IPS-18a (cell line): ENCODE data around the gene MBOAT2.
A peak's percentile ranks its signal among the peaks of the same experiment; 100 is the strongest.

Experiments
- H3K27ac ChIP-seq: one replicate; pipeline ENCODE4 v1.5.1; 2013; ENCODE audit warnings: low read length
- H3K27me3 ChIP-seq: one replicate; pipeline ENCODE4 v1.6.1; 2013; ENCODE audit warnings: mild to moderate bottlenecking, low read length; ENCODE audit not compliant: control insufficient read depth, insufficient read depth
- H3K36me3 ChIP-seq: one replicate; pipeline ENCODE4 v1.6.1; 2013; ENCODE audit warnings: low read depth, low read length; ENCODE audit not compliant: control insufficient read depth
- H3K4me1 ChIP-seq: one replicate; pipeline ENCODE4 v1.6.1; 2013; ENCODE audit warnings: low read depth, low read length; ENCODE audit not compliant: control insufficient read depth
- H3K4me3 ChIP-seq: one replicate; pipeline ENCODE4 v1.5.1; 2013; ENCODE audit warnings: low read length
- H3K9ac ChIP-seq: one replicate; pipeline ENCODE4 v1.6.1; 2013; ENCODE audit warnings: mild to moderate bottlenecking, low read length, moderate library complexity
- H3K9me3 ChIP-seq: one replicate; pipeline ENCODE4 v1.6.1; 2013; ENCODE audit warnings: low read depth, low read length; ENCODE audit not compliant: control insufficient read depth

Gene MBOAT2

DNA sequence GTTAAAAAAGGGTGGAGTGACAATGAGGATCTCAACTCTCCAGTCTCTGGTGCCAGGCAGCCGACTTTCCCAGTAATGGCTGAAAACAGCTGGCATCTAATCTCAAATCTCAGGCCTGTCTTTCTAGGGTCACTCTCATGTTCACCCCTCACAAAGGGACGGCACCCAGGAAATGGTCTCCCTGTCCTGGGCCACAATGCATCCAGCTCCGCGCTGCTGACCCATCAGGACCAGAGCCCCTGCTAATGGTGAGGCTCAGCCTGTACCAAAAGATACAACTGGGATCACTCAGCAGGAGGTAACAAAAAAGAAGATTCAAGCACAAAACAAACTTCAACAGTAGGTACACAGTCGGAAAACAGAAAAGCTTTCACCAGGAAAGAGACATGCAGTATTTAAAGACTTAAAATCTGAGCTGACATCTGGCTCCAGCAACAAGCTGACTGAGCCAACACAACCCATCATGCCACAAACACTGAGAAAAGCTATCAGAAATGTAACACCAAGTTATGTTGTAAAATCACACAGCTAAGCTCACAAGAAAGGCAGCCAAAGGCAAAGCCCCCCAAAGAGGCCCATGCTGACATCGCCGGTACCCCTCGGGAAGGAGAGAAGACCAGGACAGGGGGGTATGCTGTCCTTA, 152.5 kb downstream of the MBOAT2 start:
- H3K36me3 ChIP-seq: no peaks in the 10 kb centered on the region
- H3K9me3 ChIP-seq: no peaks in the 10 kb centered on the region
- no peak overlapping the region for H3K9ac ChIP-seq
- no peaks in the 10 kb centered on the region for H3K27me3 ChIP-seq
- no peak overlapping the region for H3K27ac ChIP-seq
- H3K4me1 ChIP-seq: no peaks in the 10 kb centered on the region
- no peak overlapping the region for H3K4me3 ChIP-seq

DNA sequence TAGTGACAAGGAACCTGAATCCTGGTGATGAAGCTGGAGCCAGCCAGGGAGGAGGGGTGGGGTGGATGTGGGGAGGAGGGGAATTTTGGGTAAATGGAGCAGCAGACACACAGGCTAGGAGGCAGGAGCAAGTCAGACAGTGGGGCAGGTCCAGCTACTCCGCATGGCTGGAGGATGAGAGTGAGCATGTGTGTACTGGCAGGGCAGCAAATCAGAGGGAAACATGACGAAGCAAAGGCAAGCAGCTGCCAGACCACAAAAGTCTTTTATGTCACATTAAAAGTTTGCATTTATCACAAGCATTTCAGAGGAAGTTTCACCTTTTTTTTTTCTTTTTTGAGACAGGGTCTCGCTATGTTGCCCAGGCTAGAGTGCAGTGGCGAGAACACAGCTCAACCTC, 154.2 kb downstream of the MBOAT2 start:
- Histone ChIP-seq H3K27me3 (no peaks in the 10 kb centered on the region), H3K4me3 (no peak overlapping the region), H3K27ac (no peak overlapping the region), H3K36me3 (no peaks in the 10 kb centered on the region), H3K9ac (no peak overlapping the region), H3K9me3 (no peaks in the 10 kb centered on the region), H3K4me1 (no peaks in the 10 kb centered on the region)

DNA sequence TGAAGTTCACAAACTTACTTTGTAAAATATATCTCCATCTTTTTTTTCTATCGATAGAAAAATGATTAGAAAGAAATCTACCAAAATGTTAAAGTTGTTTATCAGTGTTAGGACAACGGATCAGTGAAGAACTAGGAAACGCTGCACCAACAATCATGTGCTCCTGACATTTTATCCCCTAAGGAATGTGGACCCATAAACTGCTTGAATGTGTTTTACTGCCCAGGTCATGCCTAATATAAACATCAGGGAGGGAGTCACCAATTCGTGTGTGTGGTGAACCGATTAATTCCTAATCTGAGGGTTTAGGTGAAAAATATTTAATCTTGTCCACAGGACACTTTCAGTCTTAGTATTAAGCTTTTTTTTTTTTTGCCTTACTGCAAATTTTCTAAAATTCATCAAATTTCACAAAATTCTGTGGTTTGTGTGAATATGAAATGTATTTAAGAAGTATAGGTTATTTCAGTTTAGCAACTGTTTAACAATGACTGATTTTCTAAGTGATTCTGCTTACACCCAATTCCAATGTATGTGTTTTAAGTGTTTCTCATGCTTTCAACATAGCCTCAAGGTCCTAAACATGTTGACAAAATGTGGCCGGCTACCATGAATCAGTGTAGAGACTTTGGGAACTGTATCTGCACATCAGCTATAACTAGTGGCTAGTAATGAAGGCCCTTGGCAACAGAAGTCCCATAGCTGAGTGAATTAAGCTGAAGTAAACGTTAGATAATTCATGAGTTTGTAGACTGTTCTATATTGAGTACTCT, 155.0 kb downstream of the MBOAT2 start:
- Histone ChIP-seq H3K4me3 (no peak overlapping the region), H3K4me1 (no peaks in the 10 kb centered on the region), H3K27me3 (no peaks in the 10 kb centered on the region), H3K27ac (no peak overlapping the region), H3K9ac (no peak overlapping the region), H3K36me3 (no peaks in the 10 kb centered on the region), H3K9me3 (no peaks in the 10 kb centered on the region)

DNA sequence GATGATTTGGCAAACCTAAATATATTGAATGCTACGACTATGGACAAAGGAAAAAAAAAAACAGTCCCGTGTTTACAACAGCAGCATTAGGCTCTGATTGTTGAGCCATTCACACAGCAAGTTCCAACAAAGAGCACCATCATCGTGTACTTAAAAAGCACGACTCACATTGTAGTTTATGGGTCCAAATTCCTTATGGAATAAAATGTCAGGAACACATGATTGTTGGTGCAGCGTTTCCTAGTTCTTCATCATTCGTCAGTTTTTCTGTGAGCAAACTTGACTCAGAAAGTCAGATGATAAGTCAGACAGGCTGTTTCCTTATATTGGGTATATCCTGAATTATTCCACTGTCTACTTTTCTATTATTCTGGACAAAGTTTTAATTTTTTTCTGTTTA, 156.1 kb downstream of the MBOAT2 start:
- Histone ChIP-seq H3K4me1 (no peaks in the 10 kb centered on the region), H3K36me3 (no peaks in the 10 kb centered on the region), H3K9ac (no peak overlapping the region), H3K4me3 (no peak overlapping the region), H3K27me3 (no peaks in the 10 kb centered on the region), H3K9me3 (no peaks in the 10 kb centered on the region), H3K27ac (no peak overlapping the region)

DNA sequence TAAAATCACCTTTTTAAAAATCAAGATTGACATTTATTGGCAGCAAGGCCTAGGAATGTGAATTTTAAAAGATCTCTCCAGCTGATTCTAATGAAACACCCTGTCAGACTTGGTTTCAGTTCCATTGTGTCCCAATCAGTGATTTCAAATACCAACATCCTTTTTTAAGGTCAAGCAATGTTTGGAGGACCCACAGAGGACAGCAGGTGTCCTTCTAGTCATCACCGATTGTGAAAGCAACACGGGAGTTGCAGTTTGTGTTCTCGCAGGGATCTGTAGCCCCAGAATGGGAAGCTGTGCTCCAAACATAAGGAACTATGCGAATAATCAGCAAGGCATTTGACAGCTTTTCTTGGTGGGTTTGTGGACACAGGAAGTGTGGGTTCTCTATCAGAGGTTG, 161.6 kb downstream of the MBOAT2 start:
- Histone ChIP-seq H3K9ac (no peak overlapping the region), H3K4me3 (no peak overlapping the region), H3K27ac (no peak overlapping the region), H3K9me3 (no peaks in the 10 kb centered on the region), H3K36me3 (no peaks in the 10 kb centered on the region), H3K27me3 (no peaks in the 10 kb centered on the region), H3K4me1 (no peaks in the 10 kb centered on the region)

DNA sequence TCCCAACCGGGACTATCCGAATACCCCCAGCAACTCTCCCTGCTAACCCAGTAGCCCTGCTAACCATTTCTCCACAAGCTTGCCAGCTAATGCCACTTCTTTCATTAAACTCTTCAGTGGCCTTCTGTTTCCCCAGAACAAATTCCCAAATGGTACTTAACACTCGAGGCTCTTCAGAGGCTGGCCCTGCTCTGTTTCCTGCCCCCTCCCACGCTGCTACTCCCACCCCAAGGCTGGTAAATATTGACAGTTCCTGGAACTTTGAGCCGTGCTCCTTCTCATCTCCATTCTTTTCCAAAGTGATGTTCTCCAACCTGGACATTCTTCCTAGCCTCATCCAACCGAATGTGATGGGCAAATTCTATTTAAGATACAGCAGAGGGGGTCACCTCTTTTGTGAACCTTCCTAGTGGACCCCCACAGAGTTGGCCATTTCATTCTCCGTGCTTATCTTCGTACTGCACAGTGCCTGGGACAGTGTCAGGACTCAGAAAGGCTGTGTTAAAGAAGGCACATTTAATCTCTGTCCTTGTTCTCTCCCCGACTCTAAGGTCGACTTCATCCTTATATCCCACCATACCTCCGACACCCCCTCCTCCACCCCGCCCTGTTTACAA, 162.9 kb downstream of the MBOAT2 start:
- Histone ChIP-seq H3K4me3 (no peak overlapping the region), H3K9ac (no peak overlapping the region), H3K27ac (no peak overlapping the region), H3K4me1 (no peaks in the 10 kb centered on the region), H3K9me3 (no peaks in the 10 kb centered on the region), H3K27me3 (no peaks in the 10 kb centered on the region), H3K36me3 (no peaks in the 10 kb centered on the region)

DNA sequence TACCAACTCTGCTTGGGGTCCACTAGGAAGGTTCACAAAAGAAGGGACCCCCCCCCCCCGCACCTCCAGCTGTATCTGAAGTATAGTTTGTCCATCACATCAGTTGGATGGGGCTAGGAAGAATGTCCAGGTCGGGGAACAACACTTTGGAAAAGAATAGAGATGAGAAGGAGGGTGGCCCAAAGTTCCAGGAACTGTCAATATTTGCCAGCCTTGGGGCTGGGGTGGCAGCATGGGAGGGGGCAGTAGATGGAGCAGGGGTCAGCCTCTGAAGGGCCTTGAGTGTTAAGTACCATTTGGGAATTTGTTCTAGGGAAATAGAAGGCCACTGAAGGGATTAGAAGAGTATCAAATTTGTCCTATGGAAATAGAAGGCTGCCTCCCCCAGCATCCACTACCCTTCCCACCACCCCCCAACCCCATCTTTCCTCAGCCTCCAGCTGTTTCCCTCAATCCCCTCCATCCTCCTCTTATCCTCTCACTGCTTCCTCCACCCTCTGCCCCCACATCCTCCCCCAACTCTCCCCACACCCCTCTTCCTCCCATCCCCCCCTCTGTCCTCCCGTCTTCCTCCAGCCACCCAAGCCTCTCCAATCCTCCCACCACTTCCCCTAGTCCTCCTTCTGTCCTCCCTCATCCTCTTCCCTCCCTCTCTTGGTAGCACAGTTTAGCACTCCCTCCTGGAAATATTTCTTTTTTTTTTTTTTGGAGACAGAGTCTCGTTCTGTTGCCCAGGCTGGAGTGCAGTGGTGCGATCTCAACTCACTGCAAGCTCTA, 164.1 kb downstream of the MBOAT2 start:
- no peaks in the 10 kb centered on the region for H3K4me1 ChIP-seq
- no peak overlapping the region for H3K4me3 ChIP-seq
- no peaks in the 10 kb centered on the region for H3K36me3 ChIP-seq
- no peaks in the 10 kb centered on the region for H3K9me3 ChIP-seq
- no peak overlapping the region for H3K9ac ChIP-seq
- H3K27ac ChIP-seq: no peak overlapping the region
- no peaks in the 10 kb centered on the region for H3K27me3 ChIP-seq

DNA sequence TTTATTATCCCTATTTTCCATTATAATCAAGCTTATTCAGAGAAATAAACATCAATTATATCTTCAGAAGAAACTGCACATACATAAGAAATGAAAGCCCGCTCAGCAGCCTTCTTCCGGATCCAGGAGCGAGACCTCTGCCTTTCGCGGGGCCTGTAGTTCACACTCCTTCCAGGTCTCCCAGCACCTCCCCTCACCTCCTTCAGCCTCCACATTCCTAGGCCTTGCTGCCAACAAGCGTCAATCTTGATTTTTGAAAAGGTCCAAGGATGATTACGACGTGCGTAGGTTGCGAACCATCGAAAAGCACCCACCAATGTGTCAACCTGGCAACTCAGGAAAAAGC, 165.7 kb downstream of the MBOAT2 start:
- no peaks in the 10 kb centered on the region for H3K27me3 ChIP-seq
- H3K4me3 ChIP-seq: peak overlapping the region; percentile 90
- no peak overlapping the region for H3K9ac ChIP-seq
- no peaks in the 10 kb centered on the region for H3K36me3 ChIP-seq
- no peaks in the 10 kb centered on the region for H3K4me1 ChIP-seq
- no peaks in the 10 kb centered on the region for H3K9me3 ChIP-seq
- no peak overlapping the region for H3K27ac ChIP-seq

DNA sequence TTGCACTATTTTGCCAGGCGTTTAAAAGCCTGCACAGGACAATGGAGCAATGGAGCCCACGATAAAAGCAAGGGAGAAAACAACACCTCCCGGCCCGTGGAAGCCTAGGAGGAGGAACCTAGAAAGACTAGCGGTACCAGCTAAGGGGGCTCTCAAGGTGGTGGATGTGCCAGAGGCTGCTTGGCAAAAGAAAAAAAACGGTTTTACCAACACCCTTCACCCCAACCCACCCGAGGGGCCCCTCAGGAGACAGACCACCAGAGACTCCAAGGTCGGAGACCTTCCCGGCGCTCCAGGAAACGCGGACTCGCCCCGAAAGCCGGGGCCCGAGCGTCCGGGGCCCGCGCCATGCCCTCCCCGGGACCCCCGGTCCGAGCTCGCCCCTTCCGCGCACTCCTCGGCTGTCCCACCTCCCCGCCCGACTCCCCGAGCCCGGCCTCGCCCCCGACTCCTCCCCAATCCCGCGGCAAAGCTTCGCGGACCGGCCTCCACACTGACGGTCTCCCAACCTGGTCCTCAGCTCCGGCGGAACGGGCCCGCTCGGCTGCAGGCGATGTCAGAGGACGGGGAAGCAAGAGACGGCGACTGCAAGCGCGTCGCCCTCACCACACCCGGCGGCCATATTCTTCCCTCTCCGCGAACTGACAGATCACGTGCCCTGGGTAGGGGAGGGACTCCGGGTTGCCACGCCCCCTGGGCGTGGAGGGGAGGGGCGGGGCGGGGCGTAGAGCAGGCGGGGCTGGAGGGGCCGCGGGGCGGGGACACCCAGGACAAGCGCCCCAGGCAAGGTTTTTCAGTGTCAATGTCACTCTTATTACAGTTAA, 166.3 kb downstream of the MBOAT2 start, which contains the start of gene KIDINS220:
TSS of gene KIDINS220 (minus strand) at position 643 of the 824 bp plus-strand sequence. CDS start 10,520 bp downstream, outside the sequence.
- Histone ChIP-seq H3K9me3 (no peaks in the 10 kb centered on the region), H3K4me3 (peak within 1 kb of the TSS; percentile 90), H3K27ac (no peak within 1 kb of the TSS)

DNA sequence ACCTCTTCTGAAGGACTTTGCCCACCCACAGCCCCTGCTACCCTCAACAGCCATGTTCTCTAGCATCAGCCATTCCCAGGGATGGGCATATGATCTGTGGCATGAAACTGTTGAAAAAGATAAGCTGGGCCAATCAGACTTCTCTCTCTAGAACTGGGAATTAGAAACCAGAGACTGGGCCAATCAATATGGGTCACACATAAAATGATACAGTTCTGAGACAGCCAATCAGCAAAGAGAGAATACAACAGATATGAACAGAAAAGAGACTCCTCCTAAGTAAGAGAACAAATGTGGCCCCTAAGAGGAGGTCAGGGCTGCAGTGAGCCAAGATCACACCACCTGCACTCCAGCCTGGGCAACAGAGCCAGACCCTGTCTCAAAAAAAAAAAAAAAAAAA, 168.2 kb downstream of the MBOAT2 start:
- no peak overlapping the region for H3K27ac ChIP-seq
- no peaks in the 10 kb centered on the region for H3K9me3 ChIP-seq
- no peaks in the 10 kb centered on the region for H3K27me3 ChIP-seq
- no peak overlapping the region for H3K9ac ChIP-seq
- H3K4me1 ChIP-seq: no peaks in the 10 kb centered on the region
- no peaks in the 10 kb centered on the region for H3K36me3 ChIP-seq
- H3K4me3 ChIP-seq: no peak overlapping the region

More for the DNA sequence above, 166.3 kb downstream of the MBOAT2 start, which contains the start of gene KIDINS220:
- no peaks in the 10 kb centered on the region for H3K4me1 ChIP-seq
- H3K36me3 ChIP-seq: no peaks in the 10 kb centered on the region
- H3K9ac ChIP-seq: peak within 1 kb of the TSS; percentile 71
- H3K27me3 ChIP-seq: no peaks in the 10 kb centered on the region

DNA sequence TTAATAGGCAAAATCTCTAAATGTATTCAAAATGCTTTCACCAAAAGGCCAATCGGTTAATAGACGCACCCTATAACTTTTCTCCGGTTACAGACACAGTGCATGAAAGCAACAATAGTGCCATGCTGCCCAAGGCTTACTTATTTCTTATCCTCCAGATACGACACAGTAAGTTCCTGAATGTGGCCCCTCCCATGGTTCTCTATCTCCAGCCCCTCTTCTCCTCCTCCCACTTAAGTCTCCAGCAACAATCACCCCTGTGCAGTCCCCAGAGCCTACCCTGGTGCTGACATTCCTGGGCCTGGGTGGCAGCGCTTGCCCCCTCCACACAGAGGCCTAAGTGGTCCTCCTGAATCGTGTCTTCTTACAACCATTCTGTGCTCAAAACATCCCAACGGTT, 169.6 kb downstream of the MBOAT2 start:
- no peaks in the 10 kb centered on the region for H3K36me3 ChIP-seq
- H3K9ac ChIP-seq: no peak overlapping the region
- H3K4me3 ChIP-seq: no peak overlapping the region
- no peak overlapping the region for H3K27ac ChIP-seq
- H3K4me1 ChIP-seq: no peaks in the 10 kb centered on the region
- H3K27me3 ChIP-seq: no peaks in the 10 kb centered on the region
- no peaks in the 10 kb centered on the region for H3K9me3 ChIP-seq
